HL-60 (cell line): ENCODE data around the gene GBP7.

Source experiments
- POLR2AphosphoS5 ChIP-seq: IDR thresholded peaks from 2 replicates; pipeline ENCODE4 v1.6.1; 2012; ENCODE audit warnings: low read depth
- TF ChIP-seq, protein P1 (sequence below): IDR thresholded peaks from one replicate; pipeline ENCODE4 v1.5.1; 2011; ENCODE audit warnings: low read length, control low read depth, inconsistent platforms; ENCODE audit not compliant: insufficient read depth
- TF ChIP-seq, protein P2 (sequence below): IDR thresholded peaks from 2 replicates; pipeline ENCODE4 v1.6.1; 2012; ENCODE audit warnings: low read depth; ENCODE audit not compliant: insufficient replicate concordance

DNA sequence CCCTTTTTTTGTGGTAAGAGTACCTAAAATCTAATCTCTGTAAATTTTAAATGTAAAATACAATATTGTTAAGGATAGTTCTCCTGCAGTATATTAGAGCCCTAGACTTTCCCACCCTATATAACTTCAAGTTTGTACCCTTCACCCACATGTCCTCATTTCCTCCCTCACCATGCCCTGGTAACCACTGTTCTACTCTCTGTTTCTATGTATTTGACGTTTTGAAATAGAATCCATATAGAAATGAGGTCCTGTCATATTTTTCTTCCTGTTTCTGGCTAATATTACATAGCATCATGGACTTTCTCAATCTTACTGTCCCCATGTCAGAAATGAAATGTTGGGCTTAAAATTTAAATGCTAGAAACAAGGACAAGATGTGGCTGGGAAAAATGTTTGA is 24.8 kb downstream of the GBP7 start:
- TF ChIP-seq, protein P1, sequence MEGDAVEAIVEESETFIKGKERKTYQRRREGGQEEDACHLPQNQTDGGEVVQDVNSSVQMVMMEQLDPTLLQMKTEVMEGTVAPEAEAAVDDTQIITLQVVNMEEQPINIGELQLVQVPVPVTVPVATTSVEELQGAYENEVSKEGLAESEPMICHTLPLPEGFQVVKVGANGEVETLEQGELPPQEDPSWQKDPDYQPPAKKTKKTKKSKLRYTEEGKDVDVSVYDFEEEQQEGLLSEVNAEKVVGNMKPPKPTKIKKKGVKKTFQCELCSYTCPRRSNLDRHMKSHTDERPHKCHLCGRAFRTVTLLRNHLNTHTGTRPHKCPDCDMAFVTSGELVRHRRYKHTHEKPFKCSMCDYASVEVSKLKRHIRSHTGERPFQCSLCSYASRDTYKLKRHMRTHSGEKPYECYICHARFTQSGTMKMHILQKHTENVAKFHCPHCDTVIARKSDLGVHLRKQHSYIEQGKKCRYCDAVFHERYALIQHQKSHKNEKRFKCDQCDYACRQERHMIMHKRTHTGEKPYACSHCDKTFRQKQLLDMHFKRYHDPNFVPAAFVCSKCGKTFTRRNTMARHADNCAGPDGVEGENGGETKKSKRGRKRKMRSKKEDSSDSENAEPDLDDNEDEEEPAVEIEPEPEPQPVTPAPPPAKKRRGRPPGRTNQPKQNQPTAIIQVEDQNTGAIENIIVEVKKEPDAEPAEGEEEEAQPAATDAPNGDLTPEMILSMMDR = no peak
- TF ChIP-seq POLR2AphosphoS5 = no peak
- TF ChIP-seq, protein P2, sequence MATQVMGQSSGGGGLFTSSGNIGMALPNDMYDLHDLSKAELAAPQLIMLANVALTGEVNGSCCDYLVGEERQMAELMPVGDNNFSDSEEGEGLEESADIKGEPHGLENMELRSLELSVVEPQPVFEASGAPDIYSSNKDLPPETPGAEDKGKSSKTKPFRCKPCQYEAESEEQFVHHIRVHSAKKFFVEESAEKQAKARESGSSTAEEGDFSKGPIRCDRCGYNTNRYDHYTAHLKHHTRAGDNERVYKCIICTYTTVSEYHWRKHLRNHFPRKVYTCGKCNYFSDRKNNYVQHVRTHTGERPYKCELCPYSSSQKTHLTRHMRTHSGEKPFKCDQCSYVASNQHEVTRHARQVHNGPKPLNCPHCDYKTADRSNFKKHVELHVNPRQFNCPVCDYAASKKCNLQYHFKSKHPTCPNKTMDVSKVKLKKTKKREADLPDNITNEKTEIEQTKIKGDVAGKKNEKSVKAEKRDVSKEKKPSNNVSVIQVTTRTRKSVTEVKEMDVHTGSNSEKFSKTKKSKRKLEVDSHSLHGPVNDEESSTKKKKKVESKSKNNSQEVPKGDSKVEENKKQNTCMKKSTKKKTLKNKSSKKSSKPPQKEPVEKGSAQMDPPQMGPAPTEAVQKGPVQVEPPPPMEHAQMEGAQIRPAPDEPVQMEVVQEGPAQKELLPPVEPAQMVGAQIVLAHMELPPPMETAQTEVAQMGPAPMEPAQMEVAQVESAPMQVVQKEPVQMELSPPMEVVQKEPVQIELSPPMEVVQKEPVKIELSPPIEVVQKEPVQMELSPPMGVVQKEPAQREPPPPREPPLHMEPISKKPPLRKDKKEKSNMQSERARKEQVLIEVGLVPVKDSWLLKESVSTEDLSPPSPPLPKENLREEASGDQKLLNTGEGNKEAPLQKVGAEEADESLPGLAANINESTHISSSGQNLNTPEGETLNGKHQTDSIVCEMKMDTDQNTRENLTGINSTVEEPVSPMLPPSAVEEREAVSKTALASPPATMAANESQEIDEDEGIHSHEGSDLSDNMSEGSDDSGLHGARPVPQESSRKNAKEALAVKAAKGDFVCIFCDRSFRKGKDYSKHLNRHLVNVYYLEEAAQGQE = no peak
